NT2/D1 (cell line): ENCODE results near the gene GNAQ.

Experiments used
- DNase-seq: peaks from one replicate; pipeline ENCODE4 v3.0.0-alpha.2; 2011; ENCODE audit warnings: low read depth, low spot score
- H3K27me3 ChIP-seq: 2 replicates; pipeline ENCODE4 v1.6.0; 2011; ENCODE audit warnings: mild to moderate bottlenecking; ENCODE audit not compliant: insufficient read length, insufficient read depth
- H3K36me3 ChIP-seq: 2 replicates; pipeline ENCODE4 v1.6.1; 2011; ENCODE audit warnings: mild to moderate bottlenecking, low read length, mixed read lengths; ENCODE audit not compliant: insufficient read depth, insufficient read length
- H3K4me1 ChIP-seq: 2 replicates; pipeline ENCODE4 v1.5.1; 2011; ENCODE audit not compliant: insufficient read depth, insufficient read length
- H3K4me3 ChIP-seq: 2 replicates; pipeline ENCODE4 v1.5.1; 2011; ENCODE audit warnings: low read depth; ENCODE audit not compliant: insufficient read length
- H3K9ac ChIP-seq: 2 replicates; pipeline ENCODE4 v1.6.0; 2011; ENCODE audit warnings: low read depth; ENCODE audit not compliant: insufficient read length
- H3K9me3 ChIP-seq: 2 replicates; pipeline ENCODE4 v1.5.1; 2011; ENCODE audit warnings: mild to moderate bottlenecking, low read length; ENCODE audit not compliant: insufficient read depth
- SUZ12 ChIP-seq: IDR thresholded peaks from 2 replicates; pipeline ENCODE4 v1.6.1; 2011; ENCODE audit not compliant: insufficient read length, insufficient read depth; ENCODE audit errors: extremely low read depth
- YY1 ChIP-seq: IDR thresholded peaks from 2 replicates; pipeline ENCODE4 v1.6.1; 2011; ENCODE audit not compliant: insufficient read length, insufficient read depth
- ZNF274 ChIP-seq: IDR thresholded peaks from 2 replicates; pipeline ENCODE4 v1.6.1; 2011; ENCODE audit warnings: mild to moderate bottlenecking, low read depth, low read length

Gene GNAQ

GRCh38 chr9:77901771-77902170 lies 129.8 kb downstream of the GNAQ start:
- Histone ChIP-seq H3K9ac (no peak overlapping the region), H3K36me3 (peaks cover 2% of the 10 kb centered on the region), H3K4me1 (no peaks in the 10 kb centered on the region), H3K9me3 (no peaks in the 10 kb centered on the region), H3K27me3 (no peaks in the 10 kb centered on the region), H3K4me3 (no peak overlapping the region)
- no peak for TF ChIP-seq YY1
- no peak for TF ChIP-seq SUZ12
- no peak for TF ChIP-seq ZNF274
- DNase-seq = no peak

- Histone ChIP-seq H3K9ac (no peak overlapping the region), H3K4me3 (no peak overlapping the region), H3K27me3 (no peaks in the 10 kb centered on the region), H3K9me3 (no peaks in the 10 kb centered on the region), H3K4me1 (no peaks in the 10 kb centered on the region), H3K36me3 (peaks cover 2% of the 10 kb centered on the region)
- no peak for TF ChIP-seq SUZ12
- no peak for DNase-seq
Measured at GRCh38 chr9:77901018-77901417, 130.6 kb downstream of the GNAQ start.

DNA sequence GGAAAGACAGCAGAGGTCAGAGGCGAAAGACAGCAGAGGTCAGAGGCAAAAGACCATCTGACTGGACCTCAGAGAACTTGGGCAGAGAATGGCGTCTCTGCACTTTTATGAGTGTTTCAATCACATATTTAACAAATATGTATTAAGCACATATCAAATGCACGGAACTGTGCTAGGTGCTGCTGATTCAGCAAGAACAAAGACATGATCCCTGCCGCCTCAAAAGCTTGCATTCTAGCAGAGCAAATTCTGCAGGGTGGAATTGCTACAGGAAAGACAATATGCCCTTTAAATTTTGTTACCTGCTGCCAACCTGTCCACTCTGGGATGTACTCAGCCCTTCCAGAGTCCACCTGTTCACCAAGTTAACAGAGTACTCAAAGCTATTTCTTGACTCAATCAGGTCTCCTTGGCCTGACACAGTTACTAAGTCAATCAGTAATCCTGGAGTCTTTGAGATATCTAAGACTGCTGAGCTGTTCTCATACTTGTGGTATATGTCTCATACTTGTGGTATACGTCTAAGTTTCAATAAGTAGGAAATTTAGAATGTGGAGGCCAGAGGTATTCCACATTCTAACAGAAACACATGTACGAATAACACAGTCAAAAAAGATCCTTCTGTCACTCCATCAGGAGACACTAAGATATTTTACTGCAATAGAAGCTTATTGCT lies 131.8 kb downstream of the GNAQ start:
- Histone ChIP-seq H3K4me1 (no peaks in the 10 kb centered on the region), H3K9me3 (peaks cover 3% of the 10 kb centered on the region; the same call in 1 of the 2 replicates), H3K4me3 (no peak overlapping the region), H3K27me3 (no peaks in the 10 kb centered on the region), H3K9ac (no peak overlapping the region), H3K36me3 (peaks cover 6% of the 10 kb centered on the region)
- TF ChIP-seq ZNF274 (no peak), SUZ12 (no peak), YY1 (no peak)
- DNase-seq = no peak

DNA sequence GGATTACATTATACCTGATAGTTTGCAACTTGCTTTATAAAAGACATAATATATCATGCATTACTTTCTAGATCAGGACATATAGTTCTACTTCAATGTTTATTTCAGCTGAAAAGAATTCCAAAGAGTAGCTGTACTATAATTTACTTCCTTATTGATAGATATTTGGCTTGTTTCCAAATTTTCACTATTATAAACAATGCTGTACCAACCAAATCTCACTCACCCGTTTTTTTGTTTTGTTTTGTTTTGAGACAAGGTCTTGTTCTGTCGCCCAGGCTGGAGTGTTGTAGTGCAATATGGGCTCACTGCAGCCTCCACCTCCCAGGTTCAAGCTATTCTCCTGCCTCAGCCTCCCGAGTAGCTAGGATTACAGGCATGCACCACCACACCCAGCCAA lies 132.7 kb downstream of the GNAQ start:
- Histone ChIP-seq H3K9ac (no peak overlapping the region), H3K4me1 (no peaks in the 10 kb centered on the region), H3K27me3 (no peaks in the 10 kb centered on the region), H3K36me3 (peaks cover 6% of the 10 kb centered on the region), H3K4me3 (no peak overlapping the region), H3K9me3 (peaks cover 3% of the 10 kb centered on the region; the same call in 1 of the 2 replicates)
- TF ChIP-seq YY1 = no peak
- no peak for TF ChIP-seq ZNF274
- TF ChIP-seq SUZ12 = no peak
- no peak for DNase-seq

DNA sequence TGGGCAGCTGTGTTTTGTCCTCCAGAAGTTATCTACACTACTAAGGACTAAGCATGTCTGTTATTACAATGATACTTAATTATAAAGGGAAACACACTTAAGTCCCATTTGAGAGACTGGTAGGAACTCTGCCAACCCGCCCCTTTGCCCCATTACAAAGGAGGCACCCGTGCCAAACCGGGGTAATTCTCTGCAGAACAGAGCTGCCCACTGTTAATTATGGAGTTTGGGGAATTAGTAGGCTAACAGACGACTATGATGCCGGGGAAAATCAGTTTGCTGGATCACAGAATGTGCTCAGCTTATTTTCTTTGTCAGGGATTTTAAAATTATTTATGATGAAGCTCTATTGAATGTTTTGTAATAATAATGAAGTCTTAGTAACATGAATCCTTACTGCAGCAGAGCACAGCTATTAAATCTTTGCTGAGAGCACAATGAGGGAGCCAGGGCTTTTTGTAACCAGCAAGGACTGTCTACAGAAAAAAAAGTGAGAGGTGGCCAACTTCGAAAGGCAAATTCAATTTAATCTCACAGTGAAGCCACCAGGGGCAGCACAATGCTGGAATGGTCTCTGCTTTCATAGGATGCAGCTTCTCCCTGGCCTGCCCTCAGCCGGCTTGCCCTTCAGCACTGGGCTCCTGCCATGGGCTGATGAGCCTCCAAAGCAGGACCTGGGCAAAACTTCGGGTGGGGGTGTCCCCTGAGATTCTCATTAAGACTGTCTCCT lies 134.5 kb downstream of the GNAQ start:
- Histone ChIP-seq H3K9ac (no peak overlapping the region), H3K27me3 (no peaks in the 10 kb centered on the region), H3K4me1 (no peaks in the 10 kb centered on the region), H3K4me3 (no peak overlapping the region), H3K9me3 (peaks cover 3% of the 10 kb centered on the region; the same call in 1 of the 2 replicates), H3K36me3 (peaks cover 6% of the 10 kb centered on the region)
- no peak for TF ChIP-seq ZNF274
- TF ChIP-seq SUZ12 = no peak
- TF ChIP-seq YY1 = no peak
- DNase-seq = no peak

- Histone ChIP-seq H3K4me3 (no peak overlapping the region), H3K9ac (no peak overlapping the region), H3K4me1 (no peaks in the 10 kb centered on the region), H3K9me3 (peaks cover 3% of the 10 kb centered on the region; the same call in 1 of the 2 replicates), H3K36me3 (peaks cover 6% of the 10 kb centered on the region), H3K27me3 (no peaks in the 10 kb centered on the region)
- DNase-seq = no peak
- TF ChIP-seq YY1 (no peak), ZNF274 (no peak), SUZ12 (no peak)
Measured at GRCh38 chr9:77896269-77896937, 135.2 kb downstream of the GNAQ start.

- H3K4me1 ChIP-seq = no peaks in the 10 kb centered on the region
- TF ChIP-seq ZNF274 = no peak
- TF ChIP-seq YY1 = no peak
- TF ChIP-seq SUZ12 = no peak
- no peak for DNase-seq
- no peaks in the 10 kb centered on the region for H3K27me3 ChIP-seq
- peaks cover 3% of the 10 kb centered on the region; the same call in 1 of the 2 replicates for H3K9me3 ChIP-seq
- H3K36me3 ChIP-seq = peaks cover 4% of the 10 kb centered on the region
- H3K9ac ChIP-seq = no peak overlapping the region
- no peak overlapping the region for H3K4me3 ChIP-seq
Measured at GRCh38 chr9:77893706-77894105, 137.9 kb downstream of the GNAQ start.
